ENCODE data around the gene CUX1.

The CUX1 gene

DNA sequence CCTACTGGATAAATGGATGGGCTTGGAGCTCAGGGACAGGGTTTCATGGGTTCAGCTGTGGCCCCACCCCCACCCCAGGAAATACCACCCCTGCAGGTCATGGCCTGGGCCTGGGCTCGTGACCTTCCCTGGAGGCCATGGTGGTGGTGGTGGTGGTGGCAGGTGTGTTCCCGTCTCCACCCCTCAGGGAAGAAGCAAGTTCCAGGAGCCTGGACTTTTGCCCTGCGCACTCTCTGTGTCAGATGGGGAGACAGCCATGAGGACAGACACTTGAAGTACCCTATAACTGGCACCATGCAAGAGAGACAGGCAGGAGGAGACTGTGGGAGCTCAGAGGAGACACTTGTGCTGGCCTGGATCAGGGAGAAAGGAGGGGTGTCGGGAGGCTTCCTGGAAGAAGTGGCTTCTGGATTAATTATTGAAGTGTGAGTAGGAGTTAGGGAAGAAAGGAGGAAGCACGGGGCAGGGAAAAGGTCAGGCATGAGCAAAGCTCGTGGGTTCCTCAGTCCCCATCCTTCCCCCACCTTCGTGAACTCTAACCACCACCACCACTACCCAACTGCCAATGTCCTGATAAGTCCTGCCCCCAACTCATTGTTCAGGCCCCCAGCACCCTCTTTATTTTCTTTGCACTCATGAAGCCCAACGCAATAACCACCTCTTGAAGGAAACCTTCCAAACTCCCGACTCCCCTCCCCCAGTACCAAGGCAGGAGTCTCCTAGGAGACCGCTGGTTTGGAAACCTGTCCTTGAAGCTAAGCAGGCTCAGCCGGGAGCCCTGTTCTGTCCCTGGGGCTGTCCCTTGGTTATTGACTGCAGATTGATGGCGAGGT, 478.1 kb downstream of the CUX1 start:
- no peak overlapping the region for H3K4me3 ChIP-seq (ENCODE audit: low read depth, low read length)
- no peaks in the 10 kb centered on the region for H3K9me3 ChIP-seq (ENCODE audit: control insufficient read depth, insufficient read depth, low read depth, low read length)
- ChIA-PET POLR2A (no interaction called here), CTCF (interaction anchor here (0.9 to 1.1 kb wide), 2 partner anchors 11 to 757 kb away, joined by 3 to 4 read pairs; no protein-coding TSS in a partner anchor)
- TF ChIP-seq ZNF626 (tag by site-specific recombination; IDR thresholded peaks at IDR 0.05), result no peak
- no peak for TF ChIP-seq ZNF585B (tag by site-specific recombination; IDR thresholded peaks at IDR 0.05)
- peak; percentile 96 for TF ChIP-seq ZNF239 (tag by site-specific recombination; IDR thresholded peaks at IDR 0.05)
- TF ChIP-seq ZNF341 (tag by site-specific recombination; IDR thresholded peaks at IDR 0.05; ENCODE audit: low read depth), result peak; percentile 45; the same call in 1 of the 2 replicates
- TF ChIP-seq, protein P1, sequence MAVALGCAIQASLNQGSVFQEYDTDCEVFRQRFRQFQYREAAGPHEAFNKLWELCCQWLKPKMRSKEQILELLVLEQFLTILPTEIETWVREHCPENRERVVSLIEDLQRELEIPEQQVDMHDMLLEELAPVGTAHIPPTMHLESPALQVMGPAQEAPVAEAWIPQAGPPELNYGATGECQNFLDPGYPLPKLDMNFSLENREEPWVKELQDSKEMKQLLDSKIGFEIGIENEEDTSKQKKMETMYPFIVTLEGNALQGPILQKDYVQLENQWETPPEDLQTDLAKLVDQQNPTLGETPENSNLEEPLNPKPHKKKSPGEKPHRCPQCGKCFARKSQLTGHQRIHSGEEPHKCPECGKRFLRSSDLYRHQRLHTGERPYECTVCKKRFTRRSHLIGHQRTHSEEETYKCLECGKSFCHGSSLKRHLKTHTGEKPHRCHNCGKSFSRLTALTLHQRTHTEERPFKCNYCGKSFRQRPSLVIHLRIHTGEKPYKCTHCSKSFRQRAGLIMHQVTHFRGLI (tag by site-specific recombination; IDR thresholded peaks at IDR 0.05), result peak; percentile 46; the same call in 1 of the 2 replicates
- TF ChIP-seq SCRT1 (tag by site-specific recombination; IDR thresholded peaks at IDR 0.05; ENCODE audit: borderline replicate concordance), result no peak
- TF ChIP-seq EGR2 (tag by site-specific recombination; IDR thresholded peaks at IDR 0.05; ENCODE audit: low read depth), result peak; percentile 22; the same call in 1 of the 2 replicates
- TF ChIP-seq ZNF645 (tag by site-specific recombination; IDR thresholded peaks at IDR 0.05), result no peak
- no peak for TF ChIP-seq ZNF560 (tag by site-specific recombination; IDR thresholded peaks at IDR 0.05; ENCODE audit: borderline replicate concordance)
- no peak for TF ChIP-seq KLF9 (tag by site-specific recombination; IDR thresholded peaks at IDR 0.05; ENCODE audit: low read depth)
- TF ChIP-seq BCL11B (tag by site-specific recombination; IDR thresholded peaks at IDR 0.05; ENCODE audit: low read depth), result no peak
- no peaks in the 10 kb centered on the region for H3K4me1 ChIP-seq (ENCODE audit: control insufficient read depth, insufficient read depth, low read length)
- H3K27ac ChIP-seq (ENCODE audit: extremely low read depth, low read depth, low read length), result no peak overlapping the region
- no peaks in the 10 kb centered on the region for H3K36me3 ChIP-seq (ENCODE audit: control insufficient read depth in 2 of 2, insufficient read depth in 1 of 2, low read length in 2 of 2)

DNA sequence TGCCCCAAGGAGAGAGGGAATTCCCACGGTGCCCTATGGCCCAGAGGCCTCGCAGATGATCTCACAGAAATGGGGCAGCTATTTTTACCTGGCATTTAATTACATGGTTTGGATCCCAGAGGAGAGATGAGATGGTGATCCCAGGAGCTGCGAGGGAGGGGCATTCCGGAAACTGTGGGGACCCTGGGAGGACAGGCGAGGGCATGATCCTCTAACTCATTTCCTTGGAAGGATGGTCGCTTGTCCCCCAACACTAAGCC, 478.7 kb downstream of the CUX1 start:
- CTCF ChIA-PET, result interaction anchor here (0.9 to 1.1 kb wide), 2 partner anchors 11 to 758 kb away, joined by 3 to 4 read pairs; no protein-coding TSS in a partner anchor
- Histone ChIP-seq H3K36me3 (ENCODE audit: control insufficient read depth in 2 of 2, insufficient read depth in 1 of 2, low read length in 2 of 2) (no peaks in the 10 kb centered on the region), H3K4me3 (ENCODE audit: low read depth, low read length) (no peak overlapping the region), H3K27ac (ENCODE audit: extremely low read depth, low read depth, low read length) (no peak overlapping the region), H3K9me3 (ENCODE audit: control insufficient read depth, insufficient read depth, low read depth, low read length) (no peaks in the 10 kb centered on the region), H3K4me1 (ENCODE audit: control insufficient read depth, insufficient read depth, low read length) (no peaks in the 10 kb centered on the region)
- POLR2A ChIA-PET, result no interaction called here
- no peak for TF ChIP-seq ZNF561 (tag by site-specific recombination; IDR thresholded peaks at IDR 0.05; ENCODE audit: borderline replicate concordance)
- TF ChIP-seq ZNF416 (tag by site-specific recombination; IDR thresholded peaks at IDR 0.05), result no peak

DNA sequence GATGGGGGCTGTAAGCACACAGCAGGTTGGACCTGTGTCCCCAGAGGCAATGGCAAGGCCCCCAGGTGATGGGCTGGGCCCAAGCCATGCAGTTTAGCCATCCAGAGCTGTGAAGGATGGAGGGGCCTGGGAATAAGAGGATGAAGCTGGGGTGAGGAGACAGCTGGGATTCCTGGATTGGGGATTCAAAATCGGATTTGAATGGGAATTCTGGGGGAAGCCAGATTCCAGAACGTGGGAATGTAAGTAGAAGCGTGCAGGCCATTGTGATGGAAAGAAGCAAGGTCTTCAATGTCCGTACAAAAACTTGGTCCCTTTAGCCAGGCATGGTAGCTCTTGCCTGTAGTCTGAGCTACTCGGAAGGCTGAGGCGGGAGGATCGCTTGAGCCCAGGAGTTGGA, 479.1 kb downstream of the CUX1 start:
- Histone ChIP-seq H3K4me3 (ENCODE audit: low read depth, low read length) (no peak overlapping the region), H3K27ac (ENCODE audit: extremely low read depth, low read depth, low read length) (no peak overlapping the region), H3K4me1 (ENCODE audit: control insufficient read depth, insufficient read depth, low read length) (no peaks in the 10 kb centered on the region), H3K36me3 (ENCODE audit: control insufficient read depth in 2 of 2, insufficient read depth in 1 of 2, low read length in 2 of 2) (no peaks in the 10 kb centered on the region), H3K9me3 (ENCODE audit: control insufficient read depth, insufficient read depth, low read depth, low read length) (no peaks in the 10 kb centered on the region)
- ChIA-PET POLR2A (no interaction called here), CTCF (no interaction called here)
- TF ChIP-seq ZNF654 (tag by site-specific recombination; IDR thresholded peaks at IDR 0.05; ENCODE audit: low read depth) (no peak), MYNN (tag by site-specific recombination; IDR thresholded peaks at IDR 0.05; ENCODE audit: borderline replicate concordance) (no peak), ZFP37 (tag by site-specific recombination; IDR thresholded peaks at IDR 0.05) (no peak), ZNF600 (tag by site-specific recombination; IDR thresholded peaks at IDR 0.05) (peak; percentile 61; the same call in 1 of the 2 replicates)
